DOHH2 (cell line): ENCODE data around the gene CEACAM6.

ENCODE experiments used
- EZH2phosphoT487 ChIP-seq: fragments of 200-600 bp; sonication (generic); IDR thresholded peaks from 2 replicates; pipeline ENCODE4 v1.6.1; 2017; ENCODE audit warnings: borderline replicate concordance, mild to moderate bottlenecking, antibody characterized with exemption, low read length, moderate library complexity, mixed read lengths
- TF ChIP-seq, protein P1 (sequence below): fragments of 200-600 bp; sonication (generic); IDR thresholded peaks from one replicate; pipeline ENCODE4 v1.5.1; 2014; ENCODE audit warnings: antibody characterized with exemption, mild to moderate bottlenecking, low read depth, low read length; ENCODE audit not compliant: poor library complexity, severe bottlenecking

DNA sequence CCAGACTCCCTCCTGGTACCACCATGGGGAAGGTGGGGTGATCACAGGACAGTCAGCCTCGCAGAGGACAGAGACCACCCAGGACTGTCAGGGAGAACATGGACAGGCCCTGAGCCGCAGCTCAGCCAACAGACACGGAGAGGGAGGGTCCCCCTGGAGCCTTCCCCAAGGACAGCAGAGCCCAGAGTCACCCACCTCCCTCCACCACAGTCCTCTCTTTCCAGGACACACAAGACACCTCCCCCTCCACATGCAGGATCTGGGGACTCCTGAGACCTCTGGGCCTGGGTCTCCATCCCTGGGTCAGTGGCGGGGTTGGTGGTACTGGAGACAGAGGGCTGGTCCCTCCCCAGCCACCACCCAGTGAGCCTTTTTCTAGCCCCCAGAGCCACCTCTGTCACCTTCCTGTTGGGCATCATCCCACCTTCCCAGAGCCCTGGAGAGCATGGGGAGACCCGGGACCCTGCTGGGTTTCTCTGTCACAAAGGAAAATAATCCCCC, 47.4 kb upstream of the CEACAM6 start:
- no peak for TF ChIP-seq EZH2phosphoT487
- TF ChIP-seq, protein P1, sequence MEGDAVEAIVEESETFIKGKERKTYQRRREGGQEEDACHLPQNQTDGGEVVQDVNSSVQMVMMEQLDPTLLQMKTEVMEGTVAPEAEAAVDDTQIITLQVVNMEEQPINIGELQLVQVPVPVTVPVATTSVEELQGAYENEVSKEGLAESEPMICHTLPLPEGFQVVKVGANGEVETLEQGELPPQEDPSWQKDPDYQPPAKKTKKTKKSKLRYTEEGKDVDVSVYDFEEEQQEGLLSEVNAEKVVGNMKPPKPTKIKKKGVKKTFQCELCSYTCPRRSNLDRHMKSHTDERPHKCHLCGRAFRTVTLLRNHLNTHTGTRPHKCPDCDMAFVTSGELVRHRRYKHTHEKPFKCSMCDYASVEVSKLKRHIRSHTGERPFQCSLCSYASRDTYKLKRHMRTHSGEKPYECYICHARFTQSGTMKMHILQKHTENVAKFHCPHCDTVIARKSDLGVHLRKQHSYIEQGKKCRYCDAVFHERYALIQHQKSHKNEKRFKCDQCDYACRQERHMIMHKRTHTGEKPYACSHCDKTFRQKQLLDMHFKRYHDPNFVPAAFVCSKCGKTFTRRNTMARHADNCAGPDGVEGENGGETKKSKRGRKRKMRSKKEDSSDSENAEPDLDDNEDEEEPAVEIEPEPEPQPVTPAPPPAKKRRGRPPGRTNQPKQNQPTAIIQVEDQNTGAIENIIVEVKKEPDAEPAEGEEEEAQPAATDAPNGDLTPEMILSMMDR, result no peak
